NCI-H2029 (cell line): Measurements from ENCODE around the gene ARHGEF40.
"Not testable (repeated sequence)": the region's sequence is repeated elsewhere in the genome, so short reads cannot be mapped to it uniquely, and the experiment has no call there.

Experiments used
- DNase-seq: peaks from one replicate; lab custom pipeline; 2025; lab: John Stamatoyannopoulos, UW

Gene ARHGEF40

GRCh38 chr14:21039585-21040369 lies 30.3 kb upstream of the ARHGEF40 start:
- DNase-seq, result no peak

GRCh38 chr14:21040370-21040925 lies 29.7 kb upstream of the ARHGEF40 start:
- no peak for DNase-seq

DNA sequence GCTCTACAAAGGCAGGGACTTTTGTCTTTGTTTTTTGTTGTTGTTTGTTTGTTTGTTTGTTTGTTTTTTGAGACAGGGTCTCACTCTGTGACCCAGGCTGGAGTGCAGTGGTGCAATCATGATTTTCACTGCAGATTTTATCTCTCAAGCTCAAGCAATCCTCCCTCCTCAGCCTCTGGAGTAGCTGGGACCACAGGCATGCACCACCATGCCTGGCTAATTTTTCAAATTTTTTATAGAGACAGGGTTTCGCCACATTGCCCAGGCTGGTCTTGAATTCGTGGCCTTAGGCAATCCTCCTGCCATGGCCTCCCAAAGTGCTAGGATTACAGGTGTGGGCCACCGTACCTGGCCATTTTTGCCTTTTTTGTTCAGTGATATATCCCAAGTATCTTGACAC lies 29.2 kb upstream of the ARHGEF40 start:
- DNase-seq, result not testable (repeated sequence)

DNA sequence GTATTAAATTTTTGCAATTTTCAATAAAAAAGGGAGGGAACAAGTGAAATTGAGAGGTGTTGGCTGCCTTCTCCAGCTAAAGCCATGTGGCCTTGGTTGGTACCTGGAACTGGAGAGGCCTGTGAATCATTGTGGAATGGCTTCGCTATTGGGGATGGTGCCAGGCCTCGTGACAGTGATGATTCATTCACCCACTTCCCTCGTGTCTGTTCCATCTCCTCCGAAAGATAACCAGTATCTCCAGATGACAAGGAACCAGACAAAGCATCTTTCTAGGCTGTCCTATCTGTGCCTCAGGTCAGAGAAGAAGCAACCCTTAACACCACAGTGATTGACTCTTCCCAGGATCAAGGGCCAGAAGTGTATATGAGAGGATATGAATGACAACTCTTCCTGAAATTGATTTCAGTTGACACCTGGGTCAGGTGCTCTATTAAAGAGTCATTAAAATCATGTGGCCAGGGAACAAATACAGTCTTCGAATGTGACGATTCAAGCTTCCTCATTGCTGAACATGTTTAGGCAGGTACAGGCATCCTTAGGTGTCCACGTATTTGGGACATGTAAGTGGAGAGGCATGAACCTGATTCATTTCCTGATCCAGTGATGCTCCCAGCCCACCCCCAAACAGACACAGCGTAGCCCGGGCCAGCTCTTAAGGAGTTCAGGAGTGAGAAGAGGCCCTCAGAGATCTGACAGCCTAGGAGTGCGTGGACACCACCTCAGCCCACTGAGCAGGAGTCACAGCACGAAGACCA lies 28.2 kb upstream of the ARHGEF40 start, which contains the start of gene RNASE7:
Gene RNASE7 (plus strand): TSS at position 687 of the 758 bp plus-strand sequence. CDS start 631 bp downstream, outside the sequence.
- DNase-seq, result no peak

DNA sequence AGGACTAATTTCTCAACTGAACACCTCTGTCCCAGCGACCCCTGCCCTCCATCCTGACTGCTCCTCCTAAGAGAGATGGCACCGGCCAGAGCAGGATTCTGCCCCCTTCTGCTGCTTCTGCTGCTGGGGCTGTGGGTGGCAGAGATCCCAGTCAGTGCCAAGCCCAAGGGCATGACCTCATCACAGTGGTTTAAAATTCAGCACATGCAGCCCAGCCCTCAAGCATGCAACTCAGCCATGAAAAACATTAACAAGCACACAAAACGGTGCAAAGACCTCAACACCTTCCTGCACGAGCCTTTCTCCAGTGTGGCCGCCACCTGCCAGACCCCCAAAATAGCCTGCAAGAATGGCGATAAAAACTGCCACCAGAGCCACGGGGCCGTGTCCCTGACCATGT lies 27.2 kb upstream of the ARHGEF40 start:
- no peak for DNase-seq

- no peak for DNase-seq
These were observed 26.6 kb upstream of the ARHGEF40 start for GRCh38 chr14:21043387-21043973.

GRCh38 chr14:21043974-21044618 lies 26.0 kb upstream of the ARHGEF40 start:
- DNase-seq, result peak; percentile 20

- no peak for DNase-seq
These were observed 22.7 kb upstream of the ARHGEF40 start for GRCh38 chr14:21047378-21047781.

DNA sequence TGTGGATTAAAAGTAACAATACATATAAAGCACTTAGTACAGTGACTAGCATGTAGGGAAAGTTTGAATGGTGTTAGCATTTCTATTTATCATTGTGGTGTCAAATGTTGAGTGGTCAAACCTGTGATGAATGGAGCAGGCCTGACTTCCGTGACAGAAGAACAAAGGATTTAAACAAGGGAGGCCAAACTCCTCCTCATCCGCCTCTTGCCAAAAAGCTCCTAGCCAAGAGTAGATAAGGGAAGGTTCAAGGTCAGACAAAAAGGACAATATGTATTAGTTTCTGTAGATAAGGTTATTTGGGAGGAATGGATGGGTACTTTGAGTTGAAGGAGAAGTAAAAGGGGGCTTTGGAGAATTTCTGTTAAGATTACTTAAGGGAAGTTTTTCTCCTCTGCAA lies 21.5 kb upstream of the ARHGEF40 start:
- no peak for DNase-seq

- DNase-seq, result no peak
These were observed 20.8 kb upstream of the ARHGEF40 start for GRCh38 chr14:21049271-21049673.

DNA sequence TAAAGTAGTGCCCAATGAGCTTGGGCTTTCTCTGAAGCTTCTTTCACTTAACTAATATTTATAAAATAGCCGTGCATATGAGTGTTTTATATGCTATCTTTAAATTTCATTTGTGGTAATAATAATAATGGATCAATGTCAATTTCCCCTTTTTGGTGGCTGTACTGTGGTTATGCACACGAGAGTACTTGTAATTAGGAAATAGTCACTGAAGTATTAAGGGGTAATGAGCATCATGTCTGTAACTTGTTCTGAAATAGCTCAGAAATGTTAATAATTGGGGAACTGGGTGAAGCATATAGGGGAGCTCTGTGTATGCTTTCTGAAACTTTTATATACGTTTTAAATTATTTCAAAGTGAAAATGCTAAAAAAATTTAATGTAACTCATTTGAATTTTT lies 19.5 kb upstream of the ARHGEF40 start:
- no peak for DNase-seq

- no peak for DNase-seq
These were observed 16.7 kb upstream of the ARHGEF40 start for GRCh38 chr14:21053184-21054122.

DNA sequence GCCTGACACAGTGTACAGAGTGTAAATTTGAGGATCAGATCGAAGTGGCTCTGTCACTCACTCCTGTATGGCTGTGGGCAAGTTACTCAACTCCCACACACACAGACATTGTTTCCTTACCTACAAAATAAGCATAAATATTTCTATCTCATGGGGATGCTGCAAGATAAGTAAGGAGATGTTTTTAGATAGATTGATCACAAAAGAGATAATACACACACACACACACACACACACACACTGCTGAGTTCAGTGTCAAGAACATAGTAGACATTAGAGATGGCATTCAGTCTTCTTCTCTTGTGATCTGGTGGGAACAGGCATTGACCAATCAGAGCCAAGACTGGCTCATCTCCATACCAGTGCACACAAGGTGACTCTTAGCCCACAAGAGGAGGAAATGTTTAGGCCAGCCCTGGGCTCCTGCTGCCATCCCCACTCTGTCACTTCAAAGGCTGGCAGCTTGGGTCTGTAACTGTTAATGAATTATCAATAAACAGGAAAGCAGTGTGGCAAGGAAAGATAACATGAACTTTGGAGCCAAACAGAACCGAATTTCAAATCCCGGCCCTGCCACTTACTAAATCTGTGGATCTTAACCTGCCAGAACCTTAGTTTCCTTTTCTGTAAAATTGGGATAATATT lies 15.9 kb upstream of the ARHGEF40 start:
- DNase-seq, result no peak

DNA sequence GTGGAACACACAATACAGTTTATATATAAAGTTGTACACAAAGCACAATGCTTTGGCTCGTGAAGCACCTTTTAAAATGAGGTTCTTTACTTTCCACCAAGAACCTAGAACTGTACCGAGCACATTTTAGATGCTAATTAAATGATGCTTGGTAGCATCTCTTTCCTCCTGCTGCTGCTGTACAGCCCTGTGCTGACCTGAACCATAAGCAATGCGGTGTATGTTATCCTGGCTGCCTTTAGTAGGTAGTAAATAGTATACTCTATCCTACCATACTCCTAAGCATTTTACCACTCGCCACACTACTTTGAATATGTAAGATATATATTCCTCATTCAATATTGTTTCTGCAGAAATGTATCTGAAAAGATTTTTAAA lies 15.3 kb upstream of the ARHGEF40 start:
- no peak for DNase-seq

DNA sequence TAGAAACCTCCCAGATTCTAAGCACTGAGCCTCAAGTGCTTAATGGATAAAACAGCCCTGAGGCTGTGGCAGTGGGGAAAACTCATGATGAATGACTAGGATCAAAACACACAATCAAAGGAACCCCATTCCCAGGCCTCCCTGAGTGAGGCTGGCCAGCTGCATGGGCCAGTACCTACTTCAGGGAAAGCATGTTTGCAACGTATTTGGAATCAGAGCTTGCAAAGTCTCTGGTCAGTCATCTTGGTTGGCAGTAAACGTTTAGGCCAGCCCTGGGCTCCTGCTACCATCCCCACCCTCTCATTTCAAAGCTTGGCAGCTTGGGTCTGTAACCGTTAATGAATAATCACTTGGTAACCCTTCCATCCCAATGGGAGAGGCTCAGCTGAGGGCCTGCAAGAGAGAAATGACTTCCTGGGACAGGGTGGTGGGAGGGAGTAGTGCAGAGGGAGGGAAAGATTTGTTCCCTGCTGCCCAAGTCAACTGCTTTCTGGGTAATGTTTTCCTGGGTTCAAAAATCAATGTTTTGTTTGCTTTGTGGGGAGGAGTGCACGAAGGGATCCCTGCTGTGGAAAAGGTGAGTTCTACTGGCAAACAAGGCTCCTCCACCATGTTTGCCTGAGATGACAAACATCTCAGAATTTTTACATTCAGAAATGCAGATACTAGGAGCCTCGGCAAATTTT lies 14.5 kb upstream of the ARHGEF40 start:
- DNase-seq, result no peak

DNA sequence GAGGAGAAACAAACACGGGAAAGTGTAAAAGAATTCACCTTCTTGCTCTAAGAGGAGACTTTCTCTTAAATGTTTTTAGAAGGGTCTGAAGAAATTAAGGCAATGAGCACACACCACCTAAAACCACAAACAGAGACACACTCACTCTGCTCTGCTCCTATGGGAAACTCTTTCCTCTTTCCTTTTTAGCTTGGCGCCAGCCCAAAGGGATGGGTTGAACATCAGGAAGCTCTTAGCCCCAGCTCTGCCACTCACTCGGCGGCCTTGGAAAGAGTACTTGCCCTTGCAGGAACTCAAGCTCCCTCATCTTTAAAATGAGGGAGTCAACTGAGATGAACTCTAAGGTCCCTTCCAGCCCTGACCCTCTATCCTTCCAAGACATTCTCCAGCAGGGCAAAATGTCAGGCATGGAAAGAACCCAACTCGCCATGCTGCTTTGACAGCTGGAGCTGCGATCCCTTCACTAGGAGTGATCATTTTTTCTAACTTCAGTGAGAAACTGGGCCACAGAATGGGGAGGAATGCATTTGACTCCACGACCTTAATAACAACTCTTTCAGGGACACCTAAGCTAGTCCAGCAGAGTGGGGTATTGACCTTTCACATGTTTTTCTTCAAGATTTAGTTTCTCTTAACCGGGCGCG lies 13.5 kb upstream of the ARHGEF40 start:
- no peak for DNase-seq

GRCh38 chr14:21057803-21058675 lies 12.1 kb upstream of the ARHGEF40 start, which contains the start of gene RNASE8:
Gene RNASE8 (plus strand): TSS chr14:21057822. CDS start chr14:21057893, 71 bp downstream.
- no peak for DNase-seq

- no peak for DNase-seq
These were observed 11.2 kb upstream of the ARHGEF40 start for GRCh38 chr14:21058903-21059302.
